GM21825 (cell line): ENCODE results near the gene SBDS.
"Not testable (repeated sequence)": the region's sequence is repeated elsewhere in the genome, so short reads cannot be mapped to it uniquely, and the experiment has no call there.

Source experiments
- ATAC-seq: cut with Tn5 transposase; IDR thresholded peaks from one replicate; pipeline ENCODE4 v1.9.1; 2021; ENCODE audit warnings: mild to moderate bottlenecking, moderate library complexity; ENCODE audit not compliant: unreplicated experiment

Gene SBDS

GRCh38 chr7:66996444-66997191 is 1.2 kb upstream of the SBDS start, which contains the start of gene TYW1:
TSS of gene TYW1 (plus strand) at chr7:66996833. CDS start at chr7:66996979, 146 bp downstream.
- peak; percentile 88 for ATAC-seq

DNA sequence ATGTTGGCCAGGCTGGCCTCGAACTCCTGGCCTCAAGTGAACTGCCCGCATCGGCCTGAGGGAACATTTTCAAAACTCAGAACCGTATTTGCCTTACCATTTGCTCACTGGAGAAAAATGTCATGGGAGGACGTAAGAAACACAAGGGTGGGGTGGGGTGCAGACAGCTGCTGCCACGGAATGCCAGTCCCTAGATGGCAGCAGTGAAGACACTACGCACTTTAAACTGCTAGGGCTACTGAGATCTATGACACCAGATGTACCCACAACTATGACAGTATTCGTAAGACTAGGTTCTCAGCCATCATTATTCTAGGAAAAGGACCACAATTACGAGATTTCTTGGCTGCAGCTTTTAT is 716 bp downstream of the SBDS start:
- peak; percentile 30 for ATAC-seq

DNA sequence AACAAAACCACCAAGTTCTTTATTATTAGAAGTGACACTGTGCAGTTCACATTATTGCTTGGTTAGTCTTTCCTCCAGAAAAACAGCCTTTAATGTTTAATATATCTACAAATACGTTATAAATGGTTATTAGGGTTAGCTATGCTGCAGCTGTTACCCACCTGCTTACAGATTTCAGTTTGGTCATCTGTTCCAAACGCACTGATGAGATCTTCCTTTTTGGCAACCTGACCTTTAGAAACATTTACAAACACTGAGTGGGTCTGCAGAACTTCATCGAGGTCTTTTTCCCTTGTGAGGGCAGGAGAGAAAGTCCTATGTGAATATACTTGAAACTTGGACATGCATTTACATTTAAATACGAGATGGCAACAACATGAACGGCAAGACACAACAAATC is 1.3 kb downstream of the SBDS start:
- ATAC-seq: not testable (repeated sequence)

- ATAC-seq: not testable (repeated sequence)
Observed at GRCh38 chr7:66989552-66989951, 5.8 kb downstream of the SBDS start.

DNA sequence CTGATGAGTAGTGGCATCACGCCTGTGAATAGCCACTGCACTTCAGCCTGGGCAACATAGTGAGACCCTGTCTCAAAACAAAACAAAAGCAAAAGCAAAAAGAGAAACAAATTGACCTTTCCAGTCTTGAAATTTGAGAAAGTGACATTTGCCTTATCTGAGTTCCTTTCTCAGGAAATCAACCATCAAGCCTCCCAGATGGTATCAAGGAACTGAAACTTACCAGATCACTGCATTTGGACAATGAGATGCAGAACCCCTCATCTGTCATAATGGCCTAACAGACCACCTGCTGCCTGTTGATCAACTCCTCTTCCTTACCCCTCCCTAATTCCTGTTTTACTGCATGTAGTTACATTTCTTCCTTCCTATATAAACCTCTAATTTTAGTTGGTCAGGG is 15.1 kb downstream of the SBDS start:
- ATAC-seq: not testable (repeated sequence)

GRCh38 chr7:66979013-66979412 is 16.4 kb downstream of the SBDS start:
- not testable (repeated sequence) for ATAC-seq

GRCh38 chr7:66978312-66978711 is 17.1 kb downstream of the SBDS start:
- ATAC-seq: not testable (repeated sequence)

DNA sequence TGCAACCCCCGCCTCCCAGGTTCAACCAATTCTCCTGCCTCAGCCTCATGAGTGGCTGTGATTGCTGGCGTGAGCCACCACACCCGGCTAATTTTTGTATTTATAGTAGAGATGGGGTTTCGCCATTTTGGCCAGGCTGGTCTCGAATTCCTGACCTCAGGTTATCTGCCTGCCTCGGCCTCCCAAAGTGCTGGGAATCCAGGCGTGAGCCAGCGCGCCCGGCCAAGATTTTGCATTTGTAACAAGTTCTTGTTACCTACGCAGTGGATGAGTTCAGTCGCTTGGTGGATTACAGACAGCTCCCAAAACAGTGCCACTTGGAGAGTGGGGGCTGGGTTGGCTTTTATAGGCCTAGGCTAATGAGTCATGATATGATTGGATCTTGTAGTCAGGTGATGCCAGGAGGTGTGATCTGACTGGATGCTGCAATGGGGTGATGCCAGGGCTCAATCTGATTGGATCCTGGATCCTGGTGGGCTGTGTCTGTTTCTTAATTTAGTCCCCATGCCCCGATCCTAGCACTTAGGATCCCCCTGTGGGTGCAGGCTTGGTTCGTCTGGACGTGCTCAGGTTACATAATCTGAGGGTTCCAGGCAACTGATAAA is 20.3 kb downstream of the SBDS start:
- ATAC-seq: no peak

- ATAC-seq: no peak
Observed at GRCh38 chr7:66970310-66970709, 25.1 kb downstream of the SBDS start.

DNA sequence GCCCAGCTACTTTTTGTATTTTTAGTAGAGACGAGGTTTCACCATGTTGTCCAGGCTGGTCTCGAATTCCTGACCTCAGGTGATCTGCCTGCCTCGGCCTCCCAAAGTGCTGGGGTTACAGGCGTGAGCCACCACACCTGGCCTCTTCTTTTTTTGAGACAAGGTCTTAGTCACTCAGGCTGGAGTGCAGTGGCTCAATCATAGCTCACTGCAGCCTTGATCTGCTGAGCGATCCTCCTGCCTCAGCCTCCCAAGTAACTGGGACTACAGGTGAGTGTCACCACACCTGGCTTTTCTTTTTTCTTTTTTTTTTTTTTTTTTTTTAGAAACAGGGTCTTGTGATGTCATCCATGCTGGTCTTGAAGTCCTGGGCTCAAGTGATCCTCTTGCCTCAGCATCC is 26.4 kb downstream of the SBDS start:
- not testable (repeated sequence) for ATAC-seq

DNA sequence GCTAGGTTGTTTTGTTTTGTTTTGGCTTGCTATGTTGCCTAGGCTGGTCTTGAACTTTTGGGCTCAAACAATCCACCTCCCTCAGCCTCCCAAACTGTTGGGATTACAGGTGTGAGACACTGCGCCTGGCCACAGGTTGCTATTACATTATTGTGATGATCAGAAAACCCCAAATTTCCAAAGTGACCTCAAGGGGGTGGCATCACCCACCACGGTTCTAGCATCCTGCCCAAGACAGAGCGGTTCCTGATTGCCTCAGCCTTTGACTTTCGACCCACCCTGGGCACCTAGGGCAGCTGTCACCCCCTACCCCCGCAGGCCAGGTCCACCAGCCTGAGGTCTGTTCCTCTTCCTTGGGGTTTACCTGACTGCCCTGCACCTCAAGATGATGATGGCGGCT is 28.4 kb downstream of the SBDS start:
- no peak for ATAC-seq

DNA sequence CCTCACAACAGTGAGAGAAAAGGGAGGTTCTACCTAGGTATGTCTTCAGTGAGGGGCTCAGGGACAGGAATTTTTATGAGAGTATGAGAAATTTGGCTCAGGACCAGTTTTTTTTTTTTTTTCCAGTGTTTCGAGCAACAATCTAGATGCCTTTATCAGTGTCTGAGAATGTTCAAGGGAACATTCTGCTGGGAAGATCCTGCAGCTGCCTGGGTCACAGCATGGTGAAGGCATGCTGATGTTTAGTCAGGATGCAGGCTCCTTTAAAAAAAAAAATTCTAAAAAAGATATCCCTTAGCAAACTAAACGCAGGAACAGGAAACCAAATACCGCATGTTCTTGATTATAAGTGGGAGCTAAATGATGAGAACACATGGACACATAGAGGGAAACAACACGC is 31.0 kb downstream of the SBDS start:
- ATAC-seq: no peak

DNA sequence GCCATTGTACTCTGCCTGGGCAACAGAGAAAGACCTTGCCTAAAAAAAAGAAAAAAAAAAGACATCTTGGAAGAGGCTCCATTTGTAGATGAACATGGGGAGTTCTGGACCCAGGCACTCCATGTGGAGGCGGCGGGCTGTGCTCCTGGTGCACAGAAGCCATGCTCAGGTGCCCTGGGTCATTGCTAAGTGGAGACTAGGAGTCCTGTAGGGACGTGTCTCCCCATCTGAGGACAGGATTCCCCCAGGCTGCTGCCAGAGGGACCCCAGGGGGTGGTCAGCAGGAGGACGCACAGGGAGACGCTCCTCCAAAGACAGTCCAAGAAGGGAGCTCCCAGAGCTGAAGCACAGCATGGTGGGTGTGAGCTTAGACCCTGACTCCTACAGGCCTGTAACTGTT is 34.3 kb downstream of the SBDS start:
- no peak for ATAC-seq

DNA sequence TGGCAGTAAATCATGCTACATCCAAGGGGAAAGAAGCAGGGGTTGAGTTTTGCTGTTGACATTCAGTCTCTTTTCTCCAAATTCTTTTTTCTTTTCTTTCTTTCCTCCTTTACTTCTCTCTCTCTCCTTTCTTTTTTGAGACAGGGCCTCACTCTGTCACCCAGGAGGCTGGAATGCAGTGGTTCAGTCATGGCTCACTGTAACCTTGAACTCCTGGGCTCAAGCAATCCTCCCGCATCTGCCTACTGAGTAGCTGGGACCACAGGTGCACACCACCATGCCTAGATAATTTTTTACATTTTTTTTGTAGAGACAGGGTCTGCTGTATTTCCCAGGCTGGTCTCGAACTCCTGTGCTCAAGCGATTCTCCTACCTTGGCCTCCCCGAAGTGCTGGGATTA is 35.2 kb downstream of the SBDS start:
- no peak for ATAC-seq

GRCh38 chr7:66958538-66959350 is 36.6 kb downstream of the SBDS start:
- ATAC-seq: no peak

- no peak for ATAC-seq
Observed at GRCh38 chr7:66957595-66958290, 37.6 kb downstream of the SBDS start.

DNA sequence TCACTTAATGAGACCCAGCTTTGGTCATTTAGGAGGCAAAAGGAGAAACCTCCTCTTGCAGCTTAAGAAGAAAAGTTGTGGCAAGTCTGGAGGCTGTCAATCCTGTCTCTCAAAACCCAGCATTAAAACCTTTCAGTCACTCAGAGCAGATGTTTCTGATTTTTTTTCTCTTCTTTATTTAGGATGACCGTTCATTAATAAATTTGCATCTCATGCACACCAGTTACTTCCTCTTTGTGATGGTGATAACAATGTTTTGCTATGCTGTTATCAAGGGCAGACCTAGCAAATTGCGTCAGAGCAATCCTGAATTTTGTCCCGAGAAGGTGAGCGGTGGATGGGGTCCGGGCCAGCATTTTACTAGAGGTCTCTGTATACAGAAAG is 42.4 kb downstream of the SBDS start:
- no peak for ATAC-seq

- no peak for ATAC-seq
Observed at GRCh38 chr7:66952343-66953043, 42.9 kb downstream of the SBDS start.

- ATAC-seq: no peak
Observed at GRCh38 chr7:66950763-66951162, 44.6 kb downstream of the SBDS start.

DNA sequence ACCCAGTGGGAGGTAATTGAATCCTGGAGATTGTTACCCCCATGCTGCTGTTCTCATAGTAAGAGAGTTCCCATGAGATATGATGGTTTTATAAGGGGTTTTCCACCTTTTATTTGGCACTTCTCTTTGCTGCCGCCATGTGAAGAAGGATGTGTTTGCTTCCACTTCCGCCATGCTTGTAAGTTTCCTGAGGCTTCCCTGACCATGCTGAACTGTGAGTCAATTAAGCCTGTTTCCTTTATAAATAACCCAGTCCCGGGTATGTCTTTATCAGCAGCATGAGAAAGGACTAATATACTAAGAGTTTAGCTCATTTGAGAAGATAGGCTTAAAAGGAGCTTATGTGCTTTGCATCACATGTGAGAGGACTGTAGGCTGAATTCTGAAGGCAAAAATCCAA is 45.1 kb downstream of the SBDS start:
- no peak for ATAC-seq
